GM08714 (cell line): ENCODE data around the gene SCAF4.

ENCODE experiments used
- H3K4me3 ChIP-seq: fragments of 200-500 bp; sonication (Bioruptor generic); 2 replicates; pipeline ENCODE4 v1.5.1; 2014; ENCODE audit warnings: mild to moderate bottlenecking, low read length, inconsistent platforms
- ZNF274 ChIP-seq: IDR thresholded peaks from 2 replicates; pipeline ENCODE4 v1.6.1; 2012; ENCODE audit warnings: mild to moderate bottlenecking, low read depth, low read length

Gene SCAF4

GRCh38 chr21:31730712-31731055 lies 1.2 kb downstream of the SCAF4 start:
- peak overlapping the region; percentile 99 for H3K4me3 ChIP-seq

DNA sequence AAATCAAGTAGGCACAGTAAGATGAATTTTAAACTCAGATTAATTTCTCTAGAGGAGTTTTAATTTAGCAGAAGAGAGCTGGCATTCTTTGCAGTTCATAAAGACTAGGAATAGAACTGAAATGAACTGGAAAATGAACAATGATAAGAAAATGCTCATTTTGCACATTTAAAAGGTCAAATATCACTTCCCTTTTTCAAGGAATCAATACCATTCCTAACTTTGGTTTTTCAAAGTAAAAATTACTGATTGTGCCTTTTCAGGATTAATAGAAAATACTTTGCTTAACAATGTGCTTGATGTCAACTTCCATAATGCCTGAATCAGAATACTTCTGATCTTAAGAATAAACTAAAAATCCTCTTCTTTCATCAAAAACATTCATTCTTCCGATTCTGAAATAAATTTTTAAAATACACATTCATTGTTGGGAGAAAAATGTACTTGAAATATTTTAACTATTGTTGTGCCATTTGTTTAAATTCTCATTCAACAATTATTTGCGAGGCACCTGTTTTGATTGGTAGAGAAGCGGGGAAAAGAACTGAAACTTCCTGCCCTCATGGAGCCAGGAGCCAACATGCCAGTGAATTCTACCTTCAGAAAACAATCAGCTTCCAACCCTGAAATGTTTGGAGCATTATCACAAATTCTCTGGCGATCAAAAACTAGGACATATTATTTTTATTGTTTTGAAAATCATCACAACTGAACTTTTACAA lies 2.1 kb downstream of the SCAF4 start:
- TF ChIP-seq ZNF274: no peak
- H3K4me3 ChIP-seq: peak overlapping the region; percentile 99

More at GRCh38 chr21:31730712-31731055, 1.2 kb downstream of the SCAF4 start:
- no peak for TF ChIP-seq ZNF274

DNA sequence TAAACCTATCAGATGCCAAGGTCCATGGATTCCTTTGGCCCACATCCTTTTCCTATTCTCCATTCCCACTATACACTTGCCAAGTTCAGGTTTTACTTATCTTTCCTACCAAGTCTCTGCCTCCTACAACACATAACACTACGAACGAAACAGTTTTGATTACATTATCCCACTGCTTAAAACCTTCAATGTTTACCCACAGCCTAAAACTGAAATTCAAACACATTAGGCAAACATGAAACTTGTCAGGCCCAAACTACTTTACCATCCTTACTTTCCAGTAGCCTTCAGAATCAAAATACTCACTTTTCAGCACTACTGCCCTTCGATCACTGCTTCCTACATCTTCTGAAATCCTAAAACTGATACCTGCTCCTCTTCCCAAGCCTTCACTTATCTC lies 3.0 kb downstream of the SCAF4 start:
- no peak for TF ChIP-seq ZNF274
- H3K4me3 ChIP-seq: peak overlapping the region; percentile 20; the same call in 1 of the 2 replicates

- H3K4me3 ChIP-seq: no peak overlapping the region
- TF ChIP-seq ZNF274: no peak
These were observed 3.7 kb downstream of the SCAF4 start for GRCh38 chr21:31728191-31728590.

DNA sequence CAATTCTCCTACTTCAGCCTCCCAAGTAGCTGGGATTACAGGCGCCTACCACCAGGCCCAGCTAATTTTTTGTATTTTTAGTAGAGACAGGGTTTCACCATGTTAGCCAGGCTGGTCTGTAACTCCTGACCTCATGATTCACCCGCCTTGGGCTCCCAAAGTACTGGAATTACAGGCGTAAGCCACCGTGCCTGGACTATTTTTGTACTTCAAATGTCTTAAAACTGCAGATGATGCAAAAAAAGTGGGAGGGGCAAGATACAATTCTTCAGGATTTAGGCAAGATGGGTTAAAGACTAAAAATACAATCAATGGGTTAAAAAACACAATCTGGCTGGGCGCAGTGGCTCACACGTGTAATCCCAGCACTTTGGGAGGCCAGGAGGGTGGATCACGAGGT lies 4.7 kb downstream of the SCAF4 start:
- TF ChIP-seq ZNF274: no peak

DNA sequence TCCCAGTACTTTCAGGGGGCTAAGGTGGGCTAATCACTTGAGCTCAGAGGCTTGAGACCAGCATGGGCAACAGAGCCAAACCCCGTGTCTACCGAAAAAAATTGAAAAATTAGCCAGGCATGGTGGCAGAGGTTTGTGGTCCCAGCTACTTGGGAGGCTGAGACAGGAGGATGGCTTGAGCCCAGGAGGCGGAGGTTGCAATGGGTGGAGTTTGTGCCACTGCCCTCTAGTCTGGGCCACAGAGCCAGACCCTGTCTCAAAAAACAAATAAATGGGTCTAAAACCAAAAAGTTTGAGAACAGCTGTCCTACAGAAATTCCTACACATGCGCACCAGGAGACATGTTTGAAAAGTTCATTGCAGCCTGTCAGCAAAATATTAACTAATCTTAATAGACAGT lies 5.5 kb downstream of the SCAF4 start:
- TF ChIP-seq ZNF274: no peak
- H3K4me3 ChIP-seq: no peak overlapping the region

More for the DNA sequence above, 4.7 kb downstream of the SCAF4 start:
- no peak overlapping the region for H3K4me3 ChIP-seq

DNA sequence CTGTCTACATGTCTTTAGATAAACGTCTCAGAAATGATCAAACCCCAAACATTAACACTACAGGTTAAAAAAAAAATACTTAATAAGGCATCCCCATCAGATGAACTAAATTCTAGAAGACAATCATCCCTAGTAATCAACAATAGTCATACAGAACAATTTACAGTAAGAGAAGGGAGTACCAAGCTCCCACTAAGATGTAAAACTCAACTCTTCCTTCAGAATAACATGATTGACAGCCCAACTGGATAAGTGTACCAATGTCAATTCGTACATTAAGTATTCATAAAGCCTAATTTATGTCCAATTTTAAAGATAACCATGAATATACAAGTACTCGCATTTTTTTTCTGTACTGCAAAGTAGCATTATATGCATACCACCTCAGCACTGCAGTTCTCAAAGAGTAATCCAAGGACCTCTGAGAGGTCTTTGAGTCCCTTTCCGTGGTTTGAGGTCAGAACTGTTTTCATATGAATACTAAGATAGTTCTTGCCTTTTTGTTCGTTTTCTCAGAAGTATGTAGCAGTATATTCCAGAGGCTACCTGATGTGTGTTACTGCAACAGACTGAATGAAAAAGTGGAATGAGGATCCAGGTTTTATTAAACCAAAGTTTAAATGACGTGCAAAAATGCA lies 6.6 kb downstream of the SCAF4 start:
- no peak for TF ChIP-seq ZNF274
- H3K4me3 ChIP-seq: no peak overlapping the region

DNA sequence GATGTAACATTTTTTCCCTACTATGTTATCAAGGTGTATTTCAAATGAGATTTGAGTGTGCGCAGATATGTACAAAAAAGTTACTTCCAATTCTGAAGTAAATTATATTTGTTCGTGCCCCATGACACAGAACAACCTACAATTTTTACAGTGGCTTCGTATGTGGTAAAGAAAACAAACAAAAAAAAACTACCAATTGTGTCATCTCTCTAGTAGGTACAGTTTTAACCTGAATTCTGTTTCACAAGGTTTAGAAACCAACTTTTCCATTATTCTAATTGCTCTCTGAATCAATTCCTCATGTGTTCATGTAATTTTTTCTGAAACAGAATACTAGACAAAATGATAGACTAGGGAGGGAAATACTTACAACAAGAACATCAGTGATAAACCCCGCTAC lies 7.4 kb downstream of the SCAF4 start:
- TF ChIP-seq ZNF274: no peak
- H3K4me3 ChIP-seq: no peak overlapping the region

DNA sequence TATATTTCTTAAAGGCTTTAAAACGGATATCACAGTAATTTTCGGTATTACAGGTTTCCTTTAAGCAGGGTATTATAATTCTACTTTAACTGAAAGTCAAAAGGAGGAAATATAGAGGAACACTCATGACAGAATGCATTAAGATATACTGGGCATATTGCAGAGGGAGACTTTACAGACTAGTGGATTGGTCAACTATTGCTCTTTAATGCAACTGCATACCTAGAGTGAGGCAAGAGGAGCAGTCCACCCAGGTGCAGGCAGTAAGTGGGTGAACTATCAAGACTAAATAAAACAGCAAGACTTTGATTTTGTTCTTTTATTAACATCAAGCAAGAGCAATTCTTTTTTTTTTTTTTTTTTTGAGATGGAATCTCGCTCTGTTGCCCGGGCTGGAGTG lies 10.5 kb downstream of the SCAF4 start:
- H3K4me3 ChIP-seq: no peak overlapping the region

GRCh38 chr21:31720739-31721138 lies 11.2 kb downstream of the SCAF4 start:
- TF ChIP-seq ZNF274: no peak
- H3K4me3 ChIP-seq: no peak overlapping the region

More for the DNA sequence above, 10.5 kb downstream of the SCAF4 start:
- TF ChIP-seq ZNF274: no peak

DNA sequence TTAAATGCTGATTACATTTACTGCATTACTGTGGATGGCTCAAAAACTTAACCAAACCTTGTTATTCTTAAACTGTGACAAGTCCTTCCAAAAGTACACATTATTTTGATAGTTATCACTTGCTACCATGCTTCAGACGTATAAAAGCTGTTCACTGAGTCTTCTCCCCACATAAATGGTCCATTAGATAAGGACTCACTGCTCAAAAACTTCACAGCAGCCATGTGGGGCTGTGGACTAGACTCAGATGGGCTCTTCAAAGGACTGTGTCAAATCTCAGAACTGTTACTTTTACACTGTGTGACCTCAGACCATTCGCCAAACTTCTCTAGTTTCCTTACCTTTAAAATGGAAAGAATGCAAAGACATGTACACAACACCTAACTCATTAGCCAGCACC lies 11.6 kb downstream of the SCAF4 start:
- TF ChIP-seq ZNF274: no peak

GRCh38 chr21:31716106-31716505 lies 15.8 kb downstream of the SCAF4 start:
- no peak overlapping the region for H3K4me3 ChIP-seq
- TF ChIP-seq ZNF274: no peak

More for the DNA sequence above, 11.6 kb downstream of the SCAF4 start:
- H3K4me3 ChIP-seq: no peak overlapping the region

DNA sequence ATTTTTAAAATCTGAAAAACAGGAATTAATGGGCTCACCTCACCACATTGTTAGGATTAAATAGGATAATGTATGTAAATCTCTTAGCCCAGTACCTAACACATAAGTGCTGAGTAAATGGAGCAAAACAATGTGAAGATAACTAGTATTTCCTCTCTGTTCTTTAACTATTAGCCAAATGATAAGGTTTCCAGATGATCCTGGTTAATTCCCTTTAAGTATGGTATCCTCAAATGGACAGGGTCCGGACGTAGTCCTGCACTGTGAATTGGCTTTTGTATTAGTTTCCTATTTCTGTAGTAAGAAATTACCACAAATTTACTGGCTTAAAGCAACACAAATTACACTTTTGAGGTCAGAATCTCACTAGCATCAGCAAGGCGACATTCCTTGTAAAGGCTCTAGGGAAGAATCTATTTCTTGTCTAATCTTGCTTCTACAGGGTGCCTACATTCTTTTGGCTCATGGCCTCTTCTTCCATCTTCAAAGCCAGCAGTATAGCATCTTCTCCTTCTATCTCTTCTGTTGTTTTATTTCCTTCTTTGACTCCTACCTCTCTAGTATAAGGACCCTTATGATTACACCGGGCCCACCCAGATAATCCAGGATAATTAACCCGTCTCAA lies 17.1 kb downstream of the SCAF4 start:
- no peak overlapping the region for H3K4me3 ChIP-seq
- no peak for TF ChIP-seq ZNF274

DNA sequence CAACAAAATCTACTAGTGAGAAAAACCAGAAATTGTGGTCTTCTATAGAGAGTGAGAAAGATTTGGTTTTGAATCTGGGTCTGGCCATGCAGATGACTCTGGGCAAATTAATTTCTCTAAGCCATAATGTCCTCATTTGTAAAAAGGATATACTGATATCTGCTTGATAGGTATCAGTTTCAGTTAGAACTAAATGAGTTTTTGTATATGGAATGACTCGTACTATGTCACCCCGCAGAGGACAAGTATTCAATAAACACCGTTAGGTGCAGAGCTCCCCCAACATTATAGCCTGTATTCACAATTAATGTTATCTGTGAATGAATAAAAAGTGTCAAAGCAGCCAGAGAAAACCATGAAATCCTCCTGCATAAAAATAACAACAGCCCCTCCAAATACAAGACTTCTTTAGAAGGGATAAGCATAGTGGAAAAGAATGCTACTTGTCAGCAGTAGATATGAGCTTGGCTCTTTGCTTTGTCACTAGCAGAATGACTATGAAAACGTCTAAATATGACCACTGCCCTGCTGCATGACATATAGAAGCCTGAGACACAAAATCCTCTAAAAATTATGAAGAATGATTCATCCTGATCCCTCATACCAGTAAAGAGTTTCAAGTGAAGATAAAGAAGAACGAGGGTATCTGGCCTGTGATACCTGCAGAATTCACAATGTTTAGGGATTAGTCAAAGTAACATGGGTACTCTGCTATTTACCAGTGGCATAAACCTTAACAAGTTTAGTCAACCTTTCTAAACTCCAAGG lies 17.8 kb downstream of the SCAF4 start:
- H3K4me3 ChIP-seq: no peak overlapping the region
- no peak for TF ChIP-seq ZNF274
